H1 (cell line): ENCODE measurements around the gene GNAL. TPM values are rescaled to one million over a fixed set of nuclear protein-coding genes. Genes with fewer than 3 reads are reported as not detected.

ENCODE experiments used
- PHF8 ChIP-seq: fragments of 200-600 bp; sonication (generic); conservative IDR thresholded peaks from 2 replicates; pipeline ENCODE4 v1.7.1; 2012; ENCODE audit warnings: low read depth, mild to moderate bottlenecking, inconsistent platforms, low read length, moderate library complexity
- RAD21 ChIP-seq, 2 experiments: IDR thresholded peaks in 1 of 2; conservative IDR thresholded peaks in 1 of 2; 2 replicates each; pipeline ENCODE4 v1.6.1; 2011; ENCODE audit warnings: low read depth in 2 of 2, low read length in 2 of 2, improper control_type of control experiment in 1 of 2, inconsistent platforms in 1 of 2, mild to moderate bottlenecking in 1 of 2, moderate library complexity in 1 of 2
- SIX5 ChIP-seq: IDR thresholded peaks from 2 replicates; pipeline ENCODE4 v1.6.1; 2011; ENCODE audit warnings: mild to moderate bottlenecking, low read depth, low read length
- polyA plus RNA-seq, 7 experiments: library from polyadenylated mRNA; depleted of rRNA in 3 of 7; stranded (reverse) in 5 of 7; unstranded in 2 of 7; fragments of >200 nt in 5 of 7; fragments of 200-250 nt in 2 of 7; gene quantifications; 1 replicate in 5 of 7; 2 replicates in 1 of 7; 4 replicates in 1 of 7; pipeline versions ENCODE4 v1.2.1 to v1.2.3, GENCODE V29; 2011 to 2013; ENCODE audit warnings: missing spikeins in 2 of 7, mixed read lengths in 2 of 7
- total RNA-seq: library from RNA; stranded (reverse); fragmentation: NEBNext Ultra II Directional; extraction: Animal tissue kit (Norgen Biotek cat#: 25700); gene quantifications from 2 replicates; pipeline ENCODE4 v1.2.1, GENCODE V29; 2021

Gene GNAL
- total and polyA plus RNA-seq, 2 of the 8 experiments (the other 6 are each of a cell fraction or from before 2014, with no cell fraction given), result 13.2 to 18.3 TPM

GRCh38 chr18:11861583-11862288, 172.7 kb downstream of the GNAL start (continued):
- no peak for TF ChIP-seq RAD21 (IDR thresholded peaks at IDR 0.05 in 1 of 2, conservative IDR thresholded peaks at IDR 0.05 in 1 of 2; ENCODE audit: low read depth in 2 of 2, low read length in 2 of 2)
- TF ChIP-seq PHF8, result no peak
- no peak for TF ChIP-seq SIX5
